Choroid plexus epithelial cell (primary cell): Measurements from ENCODE around the gene HPDL.

Experiments used
- DNase-seq: peaks from one replicate; pipeline ENCODE4 v3.0.0-alpha.2; 2010; ENCODE audit warnings: low read depth
- H3K4me3 ChIP-seq: 2 replicates; pipeline ENCODE4 v1.5.1; 2011; ENCODE audit warnings: low read depth, mild to moderate bottlenecking, control low read depth, low read length, moderate library complexity
- CTCF ChIP-seq: conservative IDR thresholded peaks from 2 replicates; pipeline ENCODE4 v1.5.1; 2011; ENCODE audit warnings: low read depth, mild to moderate bottlenecking, control low read depth, inconsistent platforms, low read length, moderate library complexity

The HPDL gene

GRCh38 chr1:45345014-45345413 is 18.3 kb downstream of the HPDL start:
- DNase-seq = no peak
- H3K4me3 ChIP-seq = no peak overlapping the region
- no peak for TF ChIP-seq CTCF

GRCh38 chr1:45346473-45346872 is 19.8 kb downstream of the HPDL start:
- no peak for TF ChIP-seq CTCF

GRCh38 chr1:45348020-45348419 is 21.3 kb downstream of the HPDL start:
- TF ChIP-seq CTCF = no peak
- DNase-seq = peak; percentile 70
- H3K4me3 ChIP-seq = no peak overlapping the region

More at GRCh38 chr1:45346473-45346872, 19.8 kb downstream of the HPDL start:
- DNase-seq = no peak
- no peak overlapping the region for H3K4me3 ChIP-seq

- no peak for TF ChIP-seq CTCF
- peak; percentile 41 for DNase-seq
- no peak overlapping the region for H3K4me3 ChIP-seq
These were observed 21.9 kb downstream of the HPDL start for GRCh38 chr1:45348609-45348965.

GRCh38 chr1:45348966-45349677 is 22.4 kb downstream of the HPDL start:
- no peak for TF ChIP-seq CTCF
- DNase-seq = no peak
- no peak overlapping the region for H3K4me3 ChIP-seq

GRCh38 chr1:45351508-45351907 is 24.8 kb downstream of the HPDL start:
- no peak for DNase-seq
- TF ChIP-seq CTCF = no peak
- no peak overlapping the region for H3K4me3 ChIP-seq

- no peak for TF ChIP-seq CTCF
- DNase-seq = no peak
These were observed 27.0 kb downstream of the HPDL start for GRCh38 chr1:45353685-45354084.

More at GRCh38 chr1:45353685-45354084, 27.0 kb downstream of the HPDL start:
- H3K4me3 ChIP-seq = no peak overlapping the region
